Heart left ventricle (tissue), 16 donors: Measurements from ENCODE around the gene SEC23B. TPM values are rescaled to one million over a fixed set of nuclear protein-coding genes. Genes with fewer than 3 reads are reported as not detected.

Experiments used
- ATAC-seq, 4 donors: fragments of 200-7000 bp; cut with Tn5 transposase; one replicate each; pipeline ENCODE4 v1.9.1; 2020 to 2022; ENCODE audit warnings: moderate library complexity in 4 of 4, mild to moderate bottlenecking in 3 of 4, moderate number of reproducible peaks in 1 of 4
- DNase-seq, 5 donors: peaks; one replicate each; pipeline ENCODE4 v3.0.0-alpha.2; 2020
- H3K27ac ChIP-seq, 12 donors: fragments of 200-600 bp; sonication (generic) in 4 of 12; one replicate each; pipeline versions ENCODE4 v1.5.0 to v1.8.0; 2016 to 2022; ENCODE audit warnings: mild to moderate bottlenecking in 2 of 12
- H3K27me3 ChIP-seq, 9 donors: fragments of 200-600 bp; sonication (generic) in 2 of 9; one replicate each; pipeline versions ENCODE4 v1.5.1 to v1.8.0; 2016 to 2022; ENCODE audit warnings: mild to moderate bottlenecking in 3 of 9
- H3K36me3 ChIP-seq, 9 donors: fragments of 200-600 bp; sonication (generic) in 2 of 9; one replicate each; pipeline versions ENCODE4 v1.5.0 to v1.8.0; 2018 to 2022; ENCODE audit warnings: mild to moderate bottlenecking in 2 of 9
- H3K4me1 ChIP-seq, 12 donors: fragments of 200-600 bp; sonication (generic) in 4 of 12; one replicate each; pipeline versions ENCODE4 v1.5.0 to v1.8.0; 2016 to 2022; ENCODE audit warnings: mild to moderate bottlenecking in 3 of 12
- H3K4me3 ChIP-seq, 12 donors: fragments of 200-600 bp; sonication (generic) in 4 of 12; one replicate each; pipeline versions ENCODE4 v1.5.0 to v1.8.0; 2017 to 2022; ENCODE audit warnings: mild to moderate bottlenecking in 9 of 12, moderate library complexity in 4 of 12
- H3K9me3 ChIP-seq, 12 donors: fragments of 200-600 bp; sonication (generic) in 4 of 12; one replicate each; pipeline versions ENCODE4 v1.5.0 to v1.8.0; 2016 to 2022; ENCODE audit warnings: mild to moderate bottlenecking in 1 of 12
- POLR2A ChIP-seq, 2 donors: fragments of 450-650 bp; IDR thresholded peaks; one replicate each; pipeline ENCODE4 v1.6.1; 2017; ENCODE audit warnings: antibody characterized with exemption in 2 of 2, mild to moderate bottlenecking in 2 of 2, moderate library complexity in 2 of 2
- WGBS, 4 donors: extraction: QIAGEN DNeasy Blood & Tissue Kit in 2 of 4; methylation state at CpG; one replicate each; pipeline versions ENCODE4 v1.1.5 to v1.1.7; 2013 to 2018; 5-methylcytosine and 5-hydroxymethylcytosine counted together
- intact Hi-C, 10 donors: fragments of 100-400 bp; cut with DNase I; formaldehyde crosslinking; loops; one replicate each; pipeline versions ENCODE4 v1.11.1 to v1.14.2; 2022
- polyA plus RNA-seq, 2 donors: library from polyadenylated mRNA; stranded (reverse); fragments of 200-250 nt; gene quantifications; one replicate each; pipeline ENCODE4 v1.2.3, GENCODE V29; 2013
- total RNA-seq, 9 donors: library from RNA; depleted of rRNA in 2 of 9; stranded (reverse); fragments of >200 nt in 2 of 9; fragmentation: NEBNext Ultra II Directional in 3 of 9; extraction: Animal tissue kit (Norgen Biotek cat#: 25700) in 3 of 9; gene quantifications; one replicate each; pipeline versions ENCODE4 v1.1.0 to v1.2.4, GENCODE V29; 2016 to 2023
- TF ChIP-seq, protein P1 (sequence below), 12 donors: fragments of 200-600 bp; sonication (generic) in 4 of 12; IDR thresholded peaks; one replicate each; pipeline versions ENCODE4 v1.5.0 to v1.8.0; 2018 to 2022; ENCODE audit warnings: antibody characterized with exemption in 12 of 12, mild to moderate bottlenecking in 5 of 12
- donor health status: ischemic (EF 13 %, LVEDD 7.1; RV severe dilation, severe dysfunction).
- donor health status: healthy with polysubstance abuse.
- donor health status: DM: no; HTN: yes; CAD: no.
- donor health status: DM: no; HTN: no; CAD: no.
- donor health status: ischemic (EF 25% LVEDD 6.9; RV normal size, moderate dysfunction).
- donor health status: ischemic (EF 25% LVEDD 5.7; RV mildly dilated, moderate dysfunction).
- donor health status: healthy.
- donor health status: DM: yes; HTN: yes; CAD: no.
- donor health status: ischemic (EF 35%, LVEDD 5.7; RV mildly dilated, moderate dysfunction).
- donor health status: nonischemic (EF 11% LVEDD 7.7; RV severe dilation, severe dysfunction).
- donor health status: DM: yes; HTN: yes; CAD: no.
- donor health status: PGD.
- donor health status: ischemic (EF 29% LVEDD 5.4; RV normal size, mild dysfunction).
- donor health status: nonischemic (EF 23%, LVEDD 6.1; RV moderate dilation, normal function).

SEC23B gene
- total and polyA plus RNA-seq, 11 donors, result 1.8 to 29.2 (median 11.9) TPM

DNA sequence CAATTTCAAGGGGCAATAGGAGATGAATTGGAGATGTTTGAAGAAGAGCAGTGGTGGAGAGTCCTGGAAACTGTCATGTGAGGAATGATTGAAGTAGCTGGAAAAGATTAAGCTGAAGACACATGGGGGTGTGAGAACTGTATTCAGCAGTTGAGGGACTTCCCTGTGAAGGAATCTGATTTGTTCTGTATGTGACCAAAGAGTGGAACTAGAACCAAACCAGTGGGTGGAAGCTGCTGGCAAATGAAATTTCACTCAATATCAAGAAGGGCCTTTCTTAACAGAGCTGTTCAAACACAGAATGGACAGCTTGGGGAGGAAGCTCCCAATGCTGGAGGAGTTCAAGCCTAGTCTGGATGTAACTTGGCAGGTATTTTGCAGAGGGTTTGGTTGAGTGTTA is 21.3 kb downstream of the SEC23B start:
- peaks cover 0 to 100% (median 97%) of the 10 kb centered on the region in 9 donors for H3K36me3 ChIP-seq

DNA sequence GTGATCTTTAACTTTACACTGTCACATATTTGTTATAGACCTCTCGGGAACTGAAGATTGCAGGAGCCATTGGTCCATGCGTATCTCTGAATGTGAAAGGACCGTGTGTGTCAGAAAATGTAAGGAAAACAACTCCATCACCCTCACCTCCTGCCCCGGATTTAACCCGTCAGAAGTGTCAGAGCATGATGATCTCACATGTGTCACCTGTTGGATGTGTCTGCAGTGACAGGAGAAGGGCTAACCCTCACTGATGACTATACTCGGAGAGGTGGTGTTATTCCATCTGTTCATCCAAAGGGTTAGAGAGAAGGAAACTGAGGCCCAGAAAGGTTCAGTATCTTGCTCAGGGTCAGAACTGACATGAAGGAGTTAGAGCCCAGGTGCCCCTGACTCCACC is 24.9 kb downstream of the SEC23B start:
- WGBS, 4 donors, result 78 to 95% (median 91%) methylated on average over 6 of the region's 6 CpGs
- Histone ChIP-seq H3K4me3 (no peak overlapping the region), H3K27ac (no peak overlapping the region), H3K36me3 (peaks cover 0 to 97% (median 90%) of the 10 kb centered on the region in 9 donors), H3K9me3 (no peaks in the 10 kb centered on the region), H3K4me1 (no peaks in the 10 kb centered on the region), H3K27me3 (no peaks in the 10 kb centered on the region)
- intact Hi-C loops, result no loop called here
- TF ChIP-seq, protein P1, sequence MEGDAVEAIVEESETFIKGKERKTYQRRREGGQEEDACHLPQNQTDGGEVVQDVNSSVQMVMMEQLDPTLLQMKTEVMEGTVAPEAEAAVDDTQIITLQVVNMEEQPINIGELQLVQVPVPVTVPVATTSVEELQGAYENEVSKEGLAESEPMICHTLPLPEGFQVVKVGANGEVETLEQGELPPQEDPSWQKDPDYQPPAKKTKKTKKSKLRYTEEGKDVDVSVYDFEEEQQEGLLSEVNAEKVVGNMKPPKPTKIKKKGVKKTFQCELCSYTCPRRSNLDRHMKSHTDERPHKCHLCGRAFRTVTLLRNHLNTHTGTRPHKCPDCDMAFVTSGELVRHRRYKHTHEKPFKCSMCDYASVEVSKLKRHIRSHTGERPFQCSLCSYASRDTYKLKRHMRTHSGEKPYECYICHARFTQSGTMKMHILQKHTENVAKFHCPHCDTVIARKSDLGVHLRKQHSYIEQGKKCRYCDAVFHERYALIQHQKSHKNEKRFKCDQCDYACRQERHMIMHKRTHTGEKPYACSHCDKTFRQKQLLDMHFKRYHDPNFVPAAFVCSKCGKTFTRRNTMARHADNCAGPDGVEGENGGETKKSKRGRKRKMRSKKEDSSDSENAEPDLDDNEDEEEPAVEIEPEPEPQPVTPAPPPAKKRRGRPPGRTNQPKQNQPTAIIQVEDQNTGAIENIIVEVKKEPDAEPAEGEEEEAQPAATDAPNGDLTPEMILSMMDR (IDR thresholded peaks at IDR 0.05), result no peak
- TF ChIP-seq POLR2A (IDR thresholded peaks at IDR 0.05), result no peak
- DNase-seq, result no peak
- no peak for ATAC-seq

More for the DNA sequence above, 21.3 kb downstream of the SEC23B start:
- Histone ChIP-seq H3K27me3 (no peaks in the 10 kb centered on the region), H3K9me3 (no peaks in the 10 kb centered on the region), H3K4me1 (no peaks in the 10 kb centered on the region), H3K27ac (no peak overlapping the region), H3K4me3 (no peak overlapping the region)
- DNase-seq, result no peak
- ATAC-seq, result no peak
- TF ChIP-seq, protein P1 (IDR thresholded peaks at IDR 0.05), result no peak
- no peak for TF ChIP-seq POLR2A (IDR thresholded peaks at IDR 0.05)
- intact Hi-C loops, result no loop called here

DNA sequence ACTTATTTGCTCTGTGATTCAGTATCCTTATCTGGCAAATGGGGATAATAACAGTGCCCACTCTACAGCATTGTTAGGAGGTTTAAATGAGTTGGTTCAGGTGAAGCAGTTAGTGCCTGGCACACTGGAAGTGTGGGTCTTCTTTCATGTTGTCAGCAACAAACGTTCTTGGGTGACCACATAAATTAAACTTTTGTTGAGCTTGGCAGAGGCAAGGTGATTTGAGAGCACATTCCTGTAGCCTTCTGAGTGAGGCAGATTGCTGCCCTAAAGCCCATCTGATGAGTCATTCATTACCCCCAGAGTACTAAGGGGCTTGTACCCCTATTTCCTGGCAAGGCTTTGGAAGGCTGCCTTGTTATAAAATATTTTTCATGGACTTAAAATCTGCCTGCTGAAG is 25.8 kb downstream of the SEC23B start:
- DNase-seq (no peak), ATAC-seq (no peak)
- Histone ChIP-seq H3K4me1 (no peaks in the 10 kb centered on the region), H3K27ac (no peak overlapping the region), H3K27me3 (no peaks in the 10 kb centered on the region), H3K36me3 (peaks cover 0 to 97% (median 83%) of the 10 kb centered on the region in 9 donors), H3K9me3 (no peaks in the 10 kb centered on the region), H3K4me3 (no peak overlapping the region)
- 63 to 100% (median 68%) methylated on average over 1 of the region's 1 CpG for WGBS, 4 donors
- intact Hi-C loops, result no loop called here
- TF ChIP-seq POLR2A (IDR thresholded peaks at IDR 0.05), result no peak
- TF ChIP-seq, protein P1 (IDR thresholded peaks at IDR 0.05), result no peak

DNA sequence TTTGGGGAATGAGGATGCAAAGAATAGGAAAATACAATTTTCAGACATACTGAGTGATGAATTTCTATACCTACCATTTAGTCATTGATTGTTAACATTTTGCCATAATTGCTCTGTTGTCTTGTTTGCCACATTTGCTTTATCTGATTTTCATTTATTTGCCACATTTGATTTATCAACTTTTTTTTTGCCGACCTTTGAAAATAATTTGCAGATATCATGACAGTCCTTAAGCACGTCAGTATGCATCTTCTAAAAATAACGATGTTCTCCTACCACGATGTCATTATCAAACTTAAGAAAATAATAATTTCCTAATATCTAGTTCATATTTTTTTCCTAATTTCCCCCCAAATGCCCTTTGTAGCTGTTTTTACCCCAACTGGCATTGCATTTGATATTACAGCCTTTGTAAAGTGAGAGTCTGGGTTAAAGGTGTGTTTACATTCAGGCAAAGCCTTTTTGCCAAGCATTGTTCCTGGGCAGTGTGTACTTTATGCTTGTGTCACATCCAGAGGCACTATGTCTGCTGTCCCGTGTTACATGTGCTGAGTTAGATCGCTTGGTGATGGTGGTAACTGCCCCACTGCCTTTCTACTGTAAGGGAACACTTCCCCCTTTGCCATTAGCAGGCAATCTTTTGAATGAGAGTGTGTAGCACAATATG is 26.4 kb downstream of the SEC23B start:
- TF ChIP-seq, protein P1 (IDR thresholded peaks at IDR 0.05), result no peak
- no peak for TF ChIP-seq POLR2A (IDR thresholded peaks at IDR 0.05)
- 84 to 91% (median 86%) methylated on average over 6 of the region's 6 CpGs for WGBS, 4 donors

More for the DNA sequence above, 26.4 kb downstream of the SEC23B start:
- ATAC-seq (no peak), DNase-seq (no peak)
- Histone ChIP-seq H3K9me3 (no peaks in the 10 kb centered on the region), H3K4me1 (no peaks in the 10 kb centered on the region), H3K27ac (no peak overlapping the region), H3K27me3 (no peaks in the 10 kb centered on the region), H3K36me3 (peaks cover 0 to 96% (median 81%) of the 10 kb centered on the region in 9 donors), H3K4me3 (no peak overlapping the region)
- intact Hi-C loops, result no loop called here
